C4-2B (cell line): ENCODE results near the gene MYO15B.

Experiments
- CTCF ChIP-seq: fragments of 450-650 bp; conservative IDR thresholded peaks from 2 replicates; pipeline ENCODE4 v1.5.1; 2017; ENCODE audit warnings: mild to moderate bottlenecking
- ZFX ChIP-seq: fragments of 450-650 bp; IDR thresholded peaks from 2 replicates; pipeline ENCODE4 v1.6.1; 2017

- TF ChIP-seq CTCF: no peak
- no peak for TF ChIP-seq ZFX
These were observed 35.8 kb downstream of the MYO15B start for GRCh38 chr17:75623386-75623785.
